ENCODE results near the gene TTLL10.

- TF ChIP-seq POLR2A (IDR thresholded peaks at IDR 0.05; ENCODE audit: low read depth, low read length) = no peak
- no peak for TF ChIP-seq POLR2AphosphoS5 (IDR thresholded peaks at IDR 0.05; ENCODE audit: low read depth, low read length)
Observed at GRCh38 chr1:1242461-1243265, 69.0 kb downstream of the TTLL10 start.
